Sigmoid colon (tissue), 7 donors: ENCODE measurements around the gene RIMBP2. TPM values are rescaled to one million over a fixed set of nuclear protein-coding genes. Genes with fewer than 3 reads are reported as not detected.

Experiments
- DNase-seq: peaks from one replicate; pipeline ENCODE4 v3.0.0-alpha.2; 2019
- H3K27ac ChIP-seq, 4 donors: fragments of 200-600 bp; sonication (generic); one replicate each; pipeline ENCODE4 v1.5.1; 2016 to 2019; ENCODE audit warnings: mild to moderate bottlenecking in 1 of 4
- H3K27me3 ChIP-seq, 3 donors: fragments of 200-600 bp; sonication (generic); one replicate each; pipeline ENCODE4 v1.5.1; 2019; ENCODE audit warnings: mild to moderate bottlenecking in 1 of 3
- H3K36me3 ChIP-seq, 4 donors: fragments of 200-600 bp; sonication (generic); one replicate each; pipeline ENCODE4 v1.5.1; 2016 to 2019
- H3K4me1 ChIP-seq, 4 donors: fragments of 200-600 bp; sonication (generic); one replicate each; pipeline ENCODE4 v1.5.1; 2017 to 2019
- H3K4me3 ChIP-seq, 4 donors: fragments of 200-600 bp; sonication (generic); one replicate each; pipeline ENCODE4 v1.5.1; 2017 to 2019; ENCODE audit warnings: mild to moderate bottlenecking in 2 of 4, moderate library complexity in 1 of 4
- H3K9me3 ChIP-seq, 4 donors: fragments of 200-600 bp in 3 of 4; sonication (generic) in 3 of 4; one replicate each; pipeline versions ENCODE4 v1.5.1 to v1.6.1; 2013 to 2019
- EP300 ChIP-seq, 4 donors: sonication (generic); formaldehyde crosslinking; IDR thresholded peaks; one replicate each; pipeline ENCODE4 v1.6.1; 2017; ENCODE audit warnings: antibody characterized with exemption in 4 of 4
- POLR2A ChIP-seq, 2 donors: fragments of 450-650 bp; IDR thresholded peaks; one replicate each; pipeline ENCODE4 v1.6.1; 2016; ENCODE audit warnings: antibody characterized with exemption in 2 of 2, mild to moderate bottlenecking in 2 of 2, moderate library complexity in 2 of 2
- POLR2AphosphoS5 ChIP-seq, 4 donors: sonication (generic); formaldehyde crosslinking; IDR thresholded peaks; one replicate each; pipeline ENCODE4 v1.6.1; 2017; ENCODE audit warnings: antibody characterized with exemption in 4 of 4
- WGBS, 2 donors: extraction: QIAGEN DNeasy Blood & Tissue Kit; methylation state at CpG; one replicate each; pipeline ENCODE4 v1.1.7; 2013; 5-methylcytosine and 5-hydroxymethylcytosine counted together
- intact Hi-C: fragments of 100-400 bp; cut with DNase I; formaldehyde crosslinking; loops from one replicate; pipeline ENCODE4 v1.15.1; 2023
- polyA plus RNA-seq, 3 donors: library from polyadenylated mRNA; stranded (reverse); fragments of 200-250 nt; gene quantifications; one replicate each; pipeline ENCODE4 v1.2.3, GENCODE V29; 2013
- total RNA-seq, 4 donors: library from RNA; depleted of rRNA; stranded (reverse); fragments of >200 nt; gene quantifications; one replicate each; pipeline ENCODE4 v1.1.0, GENCODE V29; 2016
- TF ChIP-seq, protein P1 (sequence below), 4 experiments: fragments of 450-650 bp in 3 of 4; fragments of 200-600 bp in 1 of 4; IDR thresholded peaks; one replicate each; pipeline ENCODE4 v1.5.1; 2016 to 2019; ENCODE audit warnings: antibody characterized with exemption in 4 of 4, mild to moderate bottlenecking in 3 of 4, moderate library complexity in 2 of 4
- donor health status: healthy with polysubstance abuse.
- donor health status: Bipolar disorder and iron deficiency.
- donor health status: healthy.

RIMBP2 gene
- total and polyA plus RNA-seq, 7 donors, result under 0.01 to 5.5 (median 1.4) TPM

DNA sequence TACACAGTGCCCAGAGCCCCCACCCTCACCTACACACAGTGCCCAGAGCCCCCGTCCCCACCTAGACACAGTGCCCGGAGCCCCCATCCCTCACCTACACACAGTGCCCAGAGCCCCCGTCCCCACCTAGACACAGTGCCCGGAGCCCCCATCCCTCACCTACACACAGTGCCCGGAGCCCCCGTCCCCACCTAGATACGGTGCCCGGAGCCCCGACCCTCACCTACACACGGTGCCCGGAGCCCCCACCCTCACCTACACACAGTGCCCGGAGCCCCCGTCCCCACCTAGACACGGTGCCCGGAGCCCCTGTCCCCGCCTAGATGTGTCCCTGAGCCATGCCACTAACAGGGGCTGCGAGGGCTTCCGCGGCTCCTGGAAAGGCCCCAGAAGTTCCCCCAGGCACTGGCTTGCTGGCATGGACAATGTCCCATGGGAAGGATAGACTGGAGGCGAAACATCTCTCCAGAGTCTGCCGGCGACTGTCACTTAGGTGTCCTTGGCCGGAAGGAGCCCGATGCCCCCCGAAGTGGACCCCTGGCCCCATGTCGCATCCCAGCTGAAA lies 232.4 kb downstream of the RIMBP2 start:
- no peak overlapping the region for H3K4me3 ChIP-seq
- no peaks in the 10 kb centered on the region for H3K4me1 ChIP-seq
- H3K9me3 ChIP-seq, result no peaks in the 10 kb centered on the region
- TF ChIP-seq POLR2A (IDR thresholded peaks at IDR 0.05) (no peak), EP300 (IDR thresholded peaks at IDR 0.05) (no peak), POLR2AphosphoS5 (IDR thresholded peaks at IDR 0.05) (no peak)
- TF ChIP-seq, protein P1, sequence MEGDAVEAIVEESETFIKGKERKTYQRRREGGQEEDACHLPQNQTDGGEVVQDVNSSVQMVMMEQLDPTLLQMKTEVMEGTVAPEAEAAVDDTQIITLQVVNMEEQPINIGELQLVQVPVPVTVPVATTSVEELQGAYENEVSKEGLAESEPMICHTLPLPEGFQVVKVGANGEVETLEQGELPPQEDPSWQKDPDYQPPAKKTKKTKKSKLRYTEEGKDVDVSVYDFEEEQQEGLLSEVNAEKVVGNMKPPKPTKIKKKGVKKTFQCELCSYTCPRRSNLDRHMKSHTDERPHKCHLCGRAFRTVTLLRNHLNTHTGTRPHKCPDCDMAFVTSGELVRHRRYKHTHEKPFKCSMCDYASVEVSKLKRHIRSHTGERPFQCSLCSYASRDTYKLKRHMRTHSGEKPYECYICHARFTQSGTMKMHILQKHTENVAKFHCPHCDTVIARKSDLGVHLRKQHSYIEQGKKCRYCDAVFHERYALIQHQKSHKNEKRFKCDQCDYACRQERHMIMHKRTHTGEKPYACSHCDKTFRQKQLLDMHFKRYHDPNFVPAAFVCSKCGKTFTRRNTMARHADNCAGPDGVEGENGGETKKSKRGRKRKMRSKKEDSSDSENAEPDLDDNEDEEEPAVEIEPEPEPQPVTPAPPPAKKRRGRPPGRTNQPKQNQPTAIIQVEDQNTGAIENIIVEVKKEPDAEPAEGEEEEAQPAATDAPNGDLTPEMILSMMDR (IDR thresholded peaks at IDR 0.05), result no peak
- WGBS, 2 donors, result 86 to 89% methylated on average over 26 of the region's 26 CpGs
- DNase-seq, result no peak
- peaks cover 0 to 29% (median 12%) of the 10 kb centered on the region in 3 donors for H3K27me3 ChIP-seq
- no peak overlapping the region for H3K27ac ChIP-seq
- H3K36me3 ChIP-seq, result no peaks in the 10 kb centered on the region
- intact Hi-C loops, result no loop called here

DNA sequence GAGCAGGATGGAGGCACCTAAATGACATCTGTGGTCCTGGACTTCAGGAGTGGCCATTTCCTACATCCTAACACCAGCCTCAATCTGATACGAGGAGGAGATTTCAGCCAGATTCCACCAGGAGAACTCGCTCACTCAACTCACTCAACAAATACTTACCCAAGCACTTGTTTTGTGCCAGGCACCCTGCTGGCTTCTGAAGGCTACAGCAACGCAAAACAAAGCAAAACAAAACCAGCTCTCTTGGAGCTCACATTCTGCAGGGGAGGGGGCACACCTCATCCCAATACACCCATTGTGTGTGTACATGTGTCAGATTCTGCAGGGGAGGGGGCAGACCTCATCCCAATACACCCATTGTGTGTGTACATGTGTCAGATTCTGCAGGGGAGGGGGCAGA lies 233.7 kb downstream of the RIMBP2 start:
- Histone ChIP-seq H3K4me1 (no peaks in the 10 kb centered on the region), H3K27me3 (peaks cover 0 to 26% (median 12%) of the 10 kb centered on the region in 3 donors), H3K9me3 (no peaks in the 10 kb centered on the region), H3K36me3 (no peaks in the 10 kb centered on the region), H3K27ac (no peak overlapping the region), H3K4me3 (no peak overlapping the region)
- WGBS, 2 donors, result 69 to 79% methylated on average over 3 of the region's 3 CpGs
- DNase-seq, result no peak
- TF ChIP-seq EP300 (IDR thresholded peaks at IDR 0.05) (no peak), POLR2A (IDR thresholded peaks at IDR 0.05) (no peak), POLR2AphosphoS5 (IDR thresholded peaks at IDR 0.05) (no peak)
- TF ChIP-seq, protein P1 (IDR thresholded peaks at IDR 0.05), result no peak
- intact Hi-C loops, result no loop called here

DNA sequence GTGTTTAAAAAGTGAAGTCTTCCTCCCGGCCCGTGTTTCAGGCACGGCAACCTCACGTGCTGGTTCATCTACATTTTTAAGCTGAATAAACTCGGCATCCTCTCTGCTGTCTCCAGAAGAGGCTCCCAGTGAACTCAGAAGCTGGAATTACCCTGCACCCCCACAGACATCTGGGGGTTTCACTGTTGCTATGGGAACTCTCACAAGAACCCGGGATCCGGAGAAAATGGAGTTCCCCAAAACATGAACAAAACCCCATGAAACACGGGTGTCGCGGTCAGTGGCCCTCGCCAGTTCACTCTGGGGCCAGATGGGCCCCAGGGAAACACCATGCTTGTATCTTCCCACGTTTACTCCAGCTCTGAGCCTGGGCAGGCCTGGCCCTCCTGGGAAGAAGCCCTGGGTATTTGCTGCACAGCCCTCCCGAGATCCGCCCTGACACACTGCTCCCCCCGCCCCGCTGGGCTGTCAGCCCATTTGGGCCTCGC lies 234.7 kb downstream of the RIMBP2 start:
- WGBS, 2 donors, result 65 to 72% methylated on average over 17 of the region's 17 CpGs
- H3K4me3 ChIP-seq, result no peak overlapping the region
- no peak for TF ChIP-seq POLR2AphosphoS5 (IDR thresholded peaks at IDR 0.05)
- TF ChIP-seq POLR2A (IDR thresholded peaks at IDR 0.05), result no peak
- TF ChIP-seq, protein P1 (IDR thresholded peaks at IDR 0.05), result no peak
- TF ChIP-seq EP300 (IDR thresholded peaks at IDR 0.05), result no peak
- peaks cover 0 to 26% (median 12%) of the 10 kb centered on the region in 3 donors for H3K27me3 ChIP-seq
- no peaks in the 10 kb centered on the region for H3K36me3 ChIP-seq
- intact Hi-C loops, result no loop called here
- no peaks in the 10 kb centered on the region for H3K9me3 ChIP-seq
- H3K27ac ChIP-seq, result no peak overlapping the region
- no peak for DNase-seq
- no peaks in the 10 kb centered on the region for H3K4me1 ChIP-seq

DNA sequence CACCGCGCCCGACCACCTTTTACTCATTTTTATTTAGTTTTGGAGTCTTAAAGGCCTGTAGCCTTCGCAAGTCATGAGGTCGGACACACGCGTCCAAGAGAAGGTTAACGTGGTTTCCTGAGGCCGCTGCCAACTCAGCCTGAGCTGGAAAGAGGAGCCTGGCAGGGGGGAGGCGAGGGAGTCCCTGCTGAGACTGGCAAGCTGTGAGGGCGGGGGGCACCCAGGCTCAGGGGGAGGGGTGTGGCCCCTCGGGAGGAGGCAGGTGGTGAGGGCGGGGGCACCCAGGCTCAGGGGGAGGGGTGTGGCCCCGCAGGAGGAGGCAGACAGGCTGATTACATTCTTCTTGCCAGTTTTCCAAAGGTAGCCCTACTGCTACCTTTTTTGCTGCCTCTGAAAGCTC lies 235.2 kb downstream of the RIMBP2 start:
- TF ChIP-seq EP300 (IDR thresholded peaks at IDR 0.05), result no peak
- no peak for TF ChIP-seq POLR2AphosphoS5 (IDR thresholded peaks at IDR 0.05)
- TF ChIP-seq, protein P1 (IDR thresholded peaks at IDR 0.05), result no peak
- TF ChIP-seq POLR2A (IDR thresholded peaks at IDR 0.05), result no peak
- H3K27me3 ChIP-seq, result peaks cover 0 to 26% (median 12%) of the 10 kb centered on the region in 3 donors
- 41 to 53% methylated on average over 14 of the region's 14 CpGs for WGBS, 2 donors
- intact Hi-C loops, result no loop called here
- H3K36me3 ChIP-seq, result no peaks in the 10 kb centered on the region
- DNase-seq, result no peak
- no peak overlapping the region for H3K27ac ChIP-seq
- H3K9me3 ChIP-seq, result no peaks in the 10 kb centered on the region
- H3K4me1 ChIP-seq, result no peaks in the 10 kb centered on the region
- H3K4me3 ChIP-seq, result no peak overlapping the region

DNA sequence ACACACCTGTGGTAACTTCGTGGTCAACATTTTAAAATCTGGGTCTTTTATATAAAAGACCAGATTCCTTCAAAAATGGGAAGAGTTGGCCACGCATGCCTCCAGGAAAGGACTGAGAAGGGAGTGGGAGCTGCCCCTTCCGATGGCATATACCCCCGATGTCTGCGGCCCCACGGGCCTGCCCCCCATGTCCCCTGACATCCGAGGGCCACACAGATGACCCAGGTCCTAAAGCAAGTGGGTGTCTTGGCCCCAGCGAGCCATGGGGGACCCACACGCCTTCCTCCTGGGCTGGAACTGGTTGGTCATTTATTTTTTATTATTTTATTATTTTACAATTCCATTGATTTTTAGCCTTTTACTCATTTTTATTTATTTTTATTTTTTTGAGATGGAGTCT lies 235.9 kb downstream of the RIMBP2 start:
- Histone ChIP-seq H3K9me3 (no peaks in the 10 kb centered on the region), H3K27ac (no peak overlapping the region), H3K27me3 (peaks cover 0 to 26% (median 12%) of the 10 kb centered on the region in 3 donors), H3K4me3 (no peak overlapping the region), H3K36me3 (no peaks in the 10 kb centered on the region), H3K4me1 (no peaks in the 10 kb centered on the region)
- TF ChIP-seq POLR2A (IDR thresholded peaks at IDR 0.05) (no peak), EP300 (IDR thresholded peaks at IDR 0.05) (no peak), POLR2AphosphoS5 (IDR thresholded peaks at IDR 0.05) (no peak)
- TF ChIP-seq, protein P1 (IDR thresholded peaks at IDR 0.05), result no peak
- intact Hi-C loops, result no loop called here
- no peak for DNase-seq
- 86 to 88% methylated on average over 9 of the region's 9 CpGs for WGBS, 2 donors
